Esophagus muscularis mucosa (tissue), 4 donors: ENCODE measurements around the gene RADIL. TPM values are rescaled to one million over a fixed set of nuclear protein-coding genes. Genes with fewer than 3 reads are reported as not detected.

Source experiments
- DNase-seq: peaks from one replicate; pipeline ENCODE4 v3.0.0-alpha.2; 2017; ENCODE audit errors: extremely low spot score
- H3K27ac ChIP-seq, 4 donors: fragments of 200-600 bp; sonication (generic); replicated peaks in 1 of 4; 1 replicate in 3 of 4; 2 replicates in 1 of 4; pipeline ENCODE4 v1.5.1; 2016 to 2019; ENCODE audit warnings: mild to moderate bottlenecking in 1 of 4
- H3K27me3 ChIP-seq, 4 donors: fragments of 200-600 bp; sonication (generic); one replicate each; pipeline versions ENCODE4 v1.5.1 to v1.6.0; 2016 to 2019
- H3K36me3 ChIP-seq, 4 donors: fragments of 200-600 bp; sonication (generic); one replicate each; pipeline ENCODE4 v1.5.1; 2016 to 2019
- H3K4me1 ChIP-seq, 4 donors: fragments of 200-600 bp; sonication (generic); one replicate each; pipeline ENCODE4 v1.5.1; 2016 to 2019
- H3K4me3 ChIP-seq, 4 donors: fragments of 200-600 bp; sonication (generic); 1 replicate in 2 of 4; 2 replicates in 2 of 4; pipeline ENCODE4 v1.5.1; 2016 to 2019; ENCODE audit warnings: mild to moderate bottlenecking in 4 of 4, moderate library complexity in 1 of 4
- H3K9me3 ChIP-seq, 4 donors: fragments of 200-600 bp; sonication (generic); 1 replicate in 3 of 4; 2 replicates in 1 of 4; pipeline ENCODE4 v1.5.1; 2016 to 2019
- CTCF ChIP-seq, 3 experiments: fragments of 200-600 bp in 2 of 3; fragments of 450-650 bp in 1 of 3; sonication (generic) in 2 of 3; IDR thresholded peaks; one replicate each; pipeline ENCODE4 v1.5.1; 2017 to 2019; ENCODE audit warnings: antibody characterized with exemption in 3 of 3, mild to moderate bottlenecking in 2 of 3, moderate library complexity in 1 of 3
- EP300 ChIP-seq: sonication (generic); formaldehyde crosslinking; IDR thresholded peaks from one replicate; pipeline ENCODE4 v1.6.1; 2017; ENCODE audit warnings: antibody characterized with exemption
- POLR2A ChIP-seq: fragments of 450-650 bp; IDR thresholded peaks from one replicate; pipeline ENCODE4 v1.6.1; 2017; ENCODE audit warnings: antibody characterized with exemption, moderate library complexity, mild to moderate bottlenecking, low read depth
- POLR2AphosphoS5 ChIP-seq, 2 donors: sonication (generic); formaldehyde crosslinking; IDR thresholded peaks; one replicate each; pipeline ENCODE4 v1.6.1; 2017; ENCODE audit warnings: antibody characterized with exemption in 2 of 2
- WGBS: methylation state at CpG from one replicate; pipeline ENCODE4 v1.1.5; 2018; 5-methylcytosine and 5-hydroxymethylcytosine counted together
- intact Hi-C: fragments of 100-400 bp; cut with DNase I; formaldehyde crosslinking; loops from one replicate; pipeline ENCODE4 v1.15.1; 2023
- total RNA-seq, 4 donors: library from RNA; depleted of rRNA; stranded (reverse); fragments of >200 nt; gene quantifications; one replicate each; pipeline versions ENCODE4 v1.1.0 to v1.2.1, GENCODE V29; 2016

Gene RADIL
- total RNA-seq, 4 donors from 2014 or later = 6.5 to 12.9 (median 12.1) TPM

GRCh38 chr7:4878336-4879335 lies 4.9 kb downstream of the RADIL start:
- 96% methylated on average over 43 of the region's 45 CpGs for WGBS
- DNase-seq = no peak
- no peak overlapping the region for H3K4me3 ChIP-seq
- intact Hi-C loops = no loop called here
- H3K4me1 ChIP-seq = peaks cover 10 to 43% (median 33%) of the 10 kb centered on the region in 4 donors
- H3K36me3 ChIP-seq = peaks cover 0 to 26% (median 20%) of the 10 kb centered on the region in 4 donors
- no peaks in the 10 kb centered on the region for H3K9me3 ChIP-seq
- peaks cover 0 to 12% (median 0%) of the 10 kb centered on the region in 4 donors for H3K27me3 ChIP-seq
- no peak for TF ChIP-seq POLR2AphosphoS5 (IDR thresholded peaks at IDR 0.05)
- no peak for TF ChIP-seq CTCF (IDR thresholded peaks at IDR 0.05)
- no peak for TF ChIP-seq EP300
- TF ChIP-seq POLR2A = no peak
- no peak overlapping the region for H3K27ac ChIP-seq

- Histone ChIP-seq H3K4me3 (no peak overlapping the region), H3K36me3 (peaks cover 0 to 30% (median 20%) of the 10 kb centered on the region in 4 donors), H3K27ac (no peak overlapping the region), H3K27me3 (peaks cover 0 to 12% (median 0%) of the 10 kb centered on the region in 4 donors), H3K9me3 (no peaks in the 10 kb centered on the region), H3K4me1 (peaks cover 4 to 28% (median 15%) of the 10 kb centered on the region in 4 donors)
- no peak for DNase-seq
- 93% methylated on average over 6 of the region's 18 CpGs for WGBS
- no peak for TF ChIP-seq EP300
- no peak for TF ChIP-seq POLR2A
- no peak for TF ChIP-seq POLR2AphosphoS5 (IDR thresholded peaks at IDR 0.05)
- TF ChIP-seq CTCF (IDR thresholded peaks at IDR 0.05) = no peak
- intact Hi-C loops = no loop called here
Observed at GRCh38 chr7:4876586-4876985, 6.9 kb downstream of the RADIL start.

GRCh38 chr7:4875391-4875790 lies 8.1 kb downstream of the RADIL start:
- intact Hi-C loops = no loop called here
- TF ChIP-seq CTCF (IDR thresholded peaks at IDR 0.05) (no peak), POLR2A (no peak), EP300 (no peak), POLR2AphosphoS5 (IDR thresholded peaks at IDR 0.05) (no peak)
- Histone ChIP-seq H3K36me3 (peaks cover 0 to 30% (median 20%) of the 10 kb centered on the region in 4 donors), H3K27me3 (peaks cover 0 to 12% (median 0%) of the 10 kb centered on the region in 4 donors), H3K4me1 (peaks cover under 1 to 23% (median 9%) of the 10 kb centered on the region in 4 donors), H3K27ac (no peak overlapping the region), H3K4me3 (no peak overlapping the region), H3K9me3 (no peaks in the 10 kb centered on the region)
- 95% methylated on average over 8 of the region's 15 CpGs for WGBS
- no peak for DNase-seq

- Histone ChIP-seq H3K27me3 (peaks cover 0 to 9% (median 0%) of the 10 kb centered on the region in 4 donors), H3K27ac (no peak overlapping the region), H3K9me3 (peaks cover 0 to 8% (median 0%) of the 10 kb centered on the region in 4 donors), H3K4me3 (no peak overlapping the region), H3K36me3 (peaks cover 0 to 30% (median 20%) of the 10 kb centered on the region in 4 donors), H3K4me1 (peaks cover 0 to 6% (median 0%) of the 10 kb centered on the region in 4 donors)
- intact Hi-C loops = no loop called here
- DNase-seq = no peak
- 89% methylated on average over 28 of the region's 31 CpGs for WGBS
- TF ChIP-seq POLR2AphosphoS5 (IDR thresholded peaks at IDR 0.05) = no peak
Observed at GRCh38 chr7:4873071-4873944, 10.2 kb downstream of the RADIL start.
